Testis (tissue), 3 donors: ENCODE results near the gene C16orf82. TPM values are rescaled to one million over a fixed set of nuclear protein-coding genes. Genes with fewer than 3 reads are reported as not detected.

ENCODE experiments used
- DNase-seq: peaks from one replicate; pipeline ENCODE4 v3.0.0-alpha.2; 2019
- H3K27ac ChIP-seq, 2 donors: fragments of 200-600 bp; sonication (generic); one replicate each; pipeline ENCODE4 v1.5.1; 2019
- H3K27me3 ChIP-seq: fragments of 200-600 bp; sonication (generic); one replicate; pipeline ENCODE4 v1.5.1; 2019
- H3K36me3 ChIP-seq: fragments of 200-600 bp; sonication (generic); one replicate; pipeline ENCODE4 v1.5.1; 2017; ENCODE audit warnings: low read depth; ENCODE audit errors: missing control alignments
- H3K4me1 ChIP-seq: fragments of 200-600 bp; sonication (generic); one replicate; pipeline ENCODE4 v1.5.1; 2019
- H3K4me3 ChIP-seq, 2 donors: fragments of 200-600 bp; sonication (generic); one replicate each; pipeline ENCODE4 v1.5.1; 2017 to 2019
- H3K9me3 ChIP-seq: fragments of 200-600 bp; sonication (generic); one replicate; pipeline ENCODE4 v1.5.1; 2017
- CTCF ChIP-seq, 3 experiments: fragments of 450-650 bp in 2 of 3; fragments of 200-600 bp in 1 of 3; sonication (generic) in 1 of 3; IDR thresholded peaks; one replicate each; pipeline ENCODE4 v1.5.1; 2016 to 2019; ENCODE audit warnings: antibody characterized with exemption in 3 of 3, mild to moderate bottlenecking in 2 of 3, moderate library complexity in 1 of 3
- POLR2A ChIP-seq: fragments of 450-650 bp; IDR thresholded peaks from one replicate; pipeline ENCODE4 v1.6.1; 2017; ENCODE audit warnings: antibody characterized with exemption, mild to moderate bottlenecking, moderate library complexity
- WGBS, 2 donors: methylation state at CpG; one replicate each; pipeline ENCODE4 v1.1.5; 2018; 5-methylcytosine and 5-hydroxymethylcytosine counted together
- intact Hi-C: fragments of 100-400 bp; cut with DNase I; formaldehyde crosslinking; loops from one replicate; pipeline ENCODE4 v1.15.1; 2023; ENCODE audit warnings: low total_unique reads
- polyA plus RNA-seq: library from polyadenylated mRNA; stranded (reverse); fragments of 350-450 nt; fragmentation: Illumina TruSeq; extraction: RNeasy Lipid Tissue Mini Kit (QIAGEN cat#74804); gene quantifications from one replicate; pipeline ENCODE4 v1.2.3, GENCODE V29; 2014; ENCODE audit warnings: low read depth, low replicate concordance; ENCODE audit not compliant: insufficient read depth
- total RNA-seq, 2 donors: library from RNA; depleted of rRNA; stranded (reverse); fragments of >200 nt; gene quantifications; one replicate each; pipeline ENCODE4 v1.2.3, GENCODE V29; 2016

Gene C16orf82
- total and polyA plus RNA-seq, 3 donors from 2014 or later = 133 to 446 (median 364) TPM

- Histone ChIP-seq H3K36me3 (no peaks in the 10 kb centered on the region), H3K27me3 (no peaks in the 10 kb centered on the region), H3K4me3 (no peak overlapping the region), H3K9me3 (no peaks in the 10 kb centered on the region), H3K4me1 (no peaks in the 10 kb centered on the region), H3K27ac (no peak overlapping the region)
- no peak for DNase-seq
- intact Hi-C loops = no loop called here
- TF ChIP-seq CTCF (IDR thresholded peaks at IDR 0.05) = no peak
- TF ChIP-seq POLR2A = no peak
- WGBS, 2 donors = 86 to 90% methylated on average over 3 of the region's 3 CpGs
These were observed 31.8 kb downstream of the C16orf82 start for GRCh38 chr16:27098366-27099049.

GRCh38 chr16:27102701-27103575 is 36.2 kb downstream of the C16orf82 start:
- no peak overlapping the region for H3K27ac ChIP-seq
- no peak overlapping the region for H3K4me3 ChIP-seq
- H3K9me3 ChIP-seq = no peaks in the 10 kb centered on the region
- no peaks in the 10 kb centered on the region for H3K27me3 ChIP-seq
- H3K4me1 ChIP-seq = no peaks in the 10 kb centered on the region
- intact Hi-C loops = no loop called here
- TF ChIP-seq CTCF (IDR thresholded peaks at IDR 0.05) (no peak), POLR2A (no peak)
- WGBS, 2 donors = 81 to 85% methylated on average over 11 of the region's 11 CpGs
- no peaks in the 10 kb centered on the region for H3K36me3 ChIP-seq
- no peak for DNase-seq

- no peak overlapping the region for H3K4me3 ChIP-seq
- no peaks in the 10 kb centered on the region for H3K36me3 ChIP-seq
- H3K27me3 ChIP-seq = no peaks in the 10 kb centered on the region
- no peaks in the 10 kb centered on the region for H3K9me3 ChIP-seq
- intact Hi-C loops = no loop called here
- 64 to 85% methylated on average over 1 of the region's 1 CpG for WGBS, 2 donors
- TF ChIP-seq POLR2A (no peak), CTCF (IDR thresholded peaks at IDR 0.05) (no peak)
- DNase-seq = no peak
- no peak overlapping the region for H3K27ac ChIP-seq
- no peaks in the 10 kb centered on the region for H3K4me1 ChIP-seq
These were observed 37.2 kb downstream of the C16orf82 start for GRCh38 chr16:27103954-27104353.

- Histone ChIP-seq H3K27me3 (no peaks in the 10 kb centered on the region), H3K9me3 (no peaks in the 10 kb centered on the region), H3K36me3 (no peaks in the 10 kb centered on the region), H3K4me1 (no peaks in the 10 kb centered on the region), H3K4me3 (no peak overlapping the region), H3K27ac (no peak overlapping the region)
- intact Hi-C loops = no loop called here
- TF ChIP-seq POLR2A (no peak), CTCF (IDR thresholded peaks at IDR 0.05) (no peak)
- 85 to 89% methylated on average over 6 of the region's 6 CpGs for WGBS, 2 donors
- no peak for DNase-seq
These were observed 39.6 kb downstream of the C16orf82 start for GRCh38 chr16:27106305-27106704.
